CD14-positive monocyte (primary cell): ENCODE results near the gene ARL14EP. TPM values are rescaled to one million over a fixed set of nuclear protein-coding genes. Genes with fewer than 3 reads are reported as not detected.

ENCODE experiments used
- DNase-seq, 3 donors: peaks; one replicate each; pipeline ENCODE4 v3.0.0-alpha.2; 2011 to 2022
- H2AFZ ChIP-seq: 2 replicates; pipeline ENCODE4 v1.6.0; 2012; ENCODE audit warnings: mild to moderate bottlenecking, low read depth, low read length, inconsistent platforms; ENCODE audit not compliant: insufficient read depth, poor library complexity, severe bottlenecking
- H3K27ac ChIP-seq, 2 donors: 1 replicate in 1 of 2; 2 replicates in 1 of 2; pipeline ENCODE4 v1.5.1; 2012 to 2013; ENCODE audit warnings: low read length in 2 of 2, control low read depth in 1 of 2, inconsistent platforms in 1 of 2, low read depth in 1 of 2, mild to moderate bottlenecking in 1 of 2
- H3K27me3 ChIP-seq, 2 donors: one replicate each; pipeline versions ENCODE4 v1.6.0 to v1.6.1; 2011 to 2013; ENCODE audit warnings: low read length in 2 of 2; ENCODE audit not compliant: control insufficient read depth in 2 of 2, insufficient read depth in 2 of 2
- H3K36me3 ChIP-seq, 2 donors: replicated peaks in 1 of 2; 1 replicate in 1 of 2; 2 replicates in 1 of 2; pipeline versions ENCODE4 v1.5.1 to v1.6.1; 2012 to 2013; ENCODE audit warnings: low read length in 2 of 2, control low read depth in 1 of 2, inconsistent platforms in 1 of 2, mild to moderate bottlenecking in 1 of 2; ENCODE audit not compliant: insufficient read depth in 2 of 2, control insufficient read depth in 1 of 2
- H3K4me1 ChIP-seq, 2 donors: 1 replicate in 1 of 2; 2 replicates in 1 of 2; pipeline versions ENCODE4 v1.5.1 to v1.6.1; 2012 to 2013; ENCODE audit warnings: low read length in 2 of 2, control low read depth in 1 of 2, inconsistent platforms in 1 of 2, mild to moderate bottlenecking in 1 of 2, moderate library complexity in 1 of 2; ENCODE audit not compliant: insufficient read depth in 2 of 2, control insufficient read depth in 1 of 2
- H3K4me2 ChIP-seq: replicated peaks from 2 replicates; pipeline ENCODE3; 2012; ENCODE audit warnings: low read length, moderate library complexity, mild to moderate bottlenecking; ENCODE audit not compliant: poor library complexity, severe bottlenecking; ENCODE audit errors: extremely low read depth
- H3K4me3 ChIP-seq, 3 experiments: fragments of 200-600 bp in 1 of 3; sonication (generic) in 1 of 3; replicated peaks in 1 of 3; 1 replicate in 2 of 3; 2 replicates in 1 of 3; pipeline ENCODE4 v1.5.1; 2011 to 2013; ENCODE audit warnings: low read length in 3 of 3, mild to moderate bottlenecking in 3 of 3, control low read depth in 2 of 3, low read depth in 2 of 3, inconsistent platforms in 1 of 3, moderate library complexity in 1 of 3
- H3K79me2 ChIP-seq: 2 replicates; pipeline ENCODE4 v1.6.0; 2012; ENCODE audit warnings: mild to moderate bottlenecking, control low read depth, inconsistent platforms, low read length, moderate library complexity; ENCODE audit not compliant: insufficient read depth
- H3K9ac ChIP-seq: 2 replicates; pipeline ENCODE4 v1.6.0; 2017; ENCODE audit warnings: low read length, mild to moderate bottlenecking; ENCODE audit not compliant: insufficient read depth, poor library complexity, severe bottlenecking
- H3K9me3 ChIP-seq, 2 donors: replicated peaks in 1 of 2; 1 replicate in 1 of 2; 2 replicates in 1 of 2; pipeline versions ENCODE4 v1.5.1 to v1.6.1; 2012 to 2013; ENCODE audit warnings: low read length in 2 of 2, control low read depth in 1 of 2; ENCODE audit not compliant: control insufficient read depth in 1 of 2, insufficient read depth in 1 of 2
- H4K20me1 ChIP-seq: 2 replicates; pipeline ENCODE4 v1.6.0; 2012; ENCODE audit warnings: mild to moderate bottlenecking, low read length, control low read depth, moderate library complexity; ENCODE audit not compliant: insufficient read depth
- H3K27ac Mint-ChIP-seq, 7 donors: one replicate each; pipeline ENCODE4 v1.8.0; 2020; ENCODE audit warnings: mild to moderate bottlenecking in 7 of 7, mixed read lengths in 7 of 7, moderate library complexity in 6 of 7, inconsistent platforms in 2 of 7
- H3K27me3 Mint-ChIP-seq, 3 donors: one replicate each; pipeline ENCODE4 v1.8.0; 2021 to 2022; ENCODE audit warnings: low read depth in 3 of 3, mild to moderate bottlenecking in 3 of 3, mixed read lengths in 3 of 3, moderate library complexity in 3 of 3, inconsistent platforms in 1 of 3
- H3K36me3 Mint-ChIP-seq, 2 donors: one replicate each; pipeline ENCODE4 v1.8.0; 2020; ENCODE audit warnings: mixed read lengths in 2 of 2, inconsistent platforms in 1 of 2, mild to moderate bottlenecking in 1 of 2
- H3K4me1 Mint-ChIP-seq: one replicate; pipeline ENCODE4 v1.8.0; 2020; ENCODE audit warnings: mild to moderate bottlenecking, mixed read lengths
- H3K4me3 Mint-ChIP-seq, 2 donors: one replicate each; pipeline ENCODE4 v1.8.0; 2020; ENCODE audit warnings: mild to moderate bottlenecking in 2 of 2, mixed read lengths in 2 of 2, moderate library complexity in 1 of 2
- H3K9me3 Mint-ChIP-seq, 7 donors: one replicate each; pipeline ENCODE4 v1.8.0; 2020 to 2022; ENCODE audit warnings: mixed read lengths in 7 of 7, mild to moderate bottlenecking in 6 of 7, moderate library complexity in 6 of 7, inconsistent platforms in 2 of 7
- CTCF ChIP-seq: fragments of 200-600 bp; IDR thresholded peaks from one replicate; pipeline ENCODE4 v1.8.0; 2022; ENCODE audit warnings: antibody characterized with exemption, mild to moderate bottlenecking
- WGBS: methylation state at CpG from one replicate; pipeline ENCODE4 v1.1.5; 2013; ENCODE audit warnings: missing lambda C conversion rate; ENCODE audit not compliant: insufficient coverage; 5-methylcytosine and 5-hydroxymethylcytosine counted together
- intact Hi-C, 2 donors: fragments of 100-400 bp; cut with micrococcal nuclease; formaldehyde crosslinking; loops; one replicate each; pipeline versions ENCODE4 v1.15.0 to v1.15.1; 2023
- polyA plus RNA-seq, 3 donors: library from polyadenylated mRNA; depleted of rRNA in 1 of 3; unstranded in 2 of 3; stranded (reverse) in 1 of 3; fragments of 300-500 nt in 2 of 3; fragments of >200 nt in 1 of 3; fragmentation: Illumina TruSeq in 2 of 3; gene quantifications; 1 replicate in 2 of 3; 2 replicates in 1 of 3; pipeline ENCODE4 v1.2.3, GENCODE V29; 2012 to 2021

The ARL14EP gene
- polyA plus RNA-seq, 3 donors, result 9.9 to 32.2 (median 21.2) TPM

DNA sequence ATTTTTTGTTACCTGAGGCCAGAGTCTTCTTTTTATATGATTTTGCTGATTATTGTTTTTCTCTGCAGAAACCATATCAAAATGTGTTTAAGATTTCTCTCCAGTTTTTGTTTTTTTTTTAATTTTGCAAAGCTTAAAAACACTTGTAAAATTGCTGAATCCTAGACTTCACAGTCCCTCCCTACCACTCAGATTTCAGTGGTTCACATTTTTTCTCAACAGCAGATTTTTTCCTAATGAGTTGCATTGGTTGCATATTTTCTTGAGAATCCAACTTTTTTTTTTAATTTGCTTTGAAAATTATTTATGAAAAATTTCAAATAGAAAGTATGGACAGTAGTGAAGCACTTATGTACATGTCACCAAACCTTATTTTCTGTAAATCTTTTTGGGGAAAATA lies 5.8 kb downstream of the ARL14EP start:
- H3K9me3 Mint-ChIP-seq, result no peaks in the 10 kb centered on the region
- no peak for DNase-seq
- Histone ChIP-seq H3K9me3 (no peaks in the 10 kb centered on the region), H4K20me1 (peaks cover 15% of the 10 kb centered on the region), H3K4me3 (no peak overlapping the region), H2AFZ (no peak overlapping the region), H3K4me1 (peaks cover 25 to 36% of the 10 kb centered on the region in 2 donors), H3K27ac (no peak overlapping the region), H3K4me2 (no peak overlapping the region), H3K27me3 (no peaks in the 10 kb centered on the region), H3K36me3 (peaks cover 18 to 37% of the 10 kb centered on the region in 2 donors), H3K79me2 (peaks cover 82% of the 10 kb centered on the region), H3K9ac (no peak overlapping the region)
- intact Hi-C loops, result no loop called here
- H3K27ac Mint-ChIP-seq, result no peak overlapping the region
- no peaks in the 10 kb centered on the region for H3K27me3 Mint-ChIP-seq
- H3K36me3 Mint-ChIP-seq, result peaks cover 32 to 34% of the 10 kb centered on the region in 2 donors
- no peak for TF ChIP-seq CTCF
- no peak overlapping the region for H3K4me3 Mint-ChIP-seq
- H3K4me1 Mint-ChIP-seq, result peaks cover 21% of the 10 kb centered on the region

DNA sequence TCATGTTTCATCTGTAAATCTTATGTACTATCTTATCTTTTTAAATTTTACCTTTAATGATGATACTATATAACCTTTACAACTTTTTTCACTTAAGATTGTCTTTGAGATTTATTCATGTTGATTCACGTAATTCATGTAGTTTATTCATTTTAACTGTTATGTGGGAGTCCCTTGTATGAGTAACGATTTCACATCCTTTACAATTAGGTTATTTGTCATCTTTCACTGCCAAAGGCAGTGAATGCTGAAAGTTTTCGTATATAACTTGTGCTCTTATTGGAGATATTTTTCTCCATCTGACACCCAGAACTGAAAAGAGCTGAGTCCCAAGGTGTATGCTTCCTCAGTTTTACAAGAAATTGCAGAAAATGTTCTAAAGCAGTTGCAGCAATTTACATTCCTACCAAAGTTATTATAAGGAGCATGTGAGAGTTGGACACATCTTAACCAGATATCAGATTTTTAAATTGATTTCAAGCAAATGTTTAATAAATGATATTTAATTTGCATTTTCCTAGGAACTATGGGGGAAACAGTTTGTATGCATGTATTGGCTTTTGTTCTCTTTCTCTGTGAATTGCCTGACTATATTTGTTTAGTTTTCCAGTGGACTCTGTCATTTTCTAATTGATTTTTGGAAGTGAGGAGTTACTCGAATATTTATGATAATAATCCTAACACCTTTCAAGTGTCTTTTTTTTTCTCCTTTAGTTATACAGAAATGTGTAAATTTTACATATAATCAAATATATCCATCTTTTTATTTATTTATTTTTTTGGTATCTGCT lies 6.4 kb downstream of the ARL14EP start:
- Histone ChIP-seq H3K4me3 (no peak overlapping the region), H3K9ac (no peak overlapping the region), H3K27ac (no peak overlapping the region), H3K9me3 (no peaks in the 10 kb centered on the region), H3K4me1 (peaks cover 20 to 29% of the 10 kb centered on the region in 2 donors), H4K20me1 (peaks cover 15% of the 10 kb centered on the region), H2AFZ (no peak overlapping the region), H3K79me2 (peaks cover 75% of the 10 kb centered on the region), H3K27me3 (no peaks in the 10 kb centered on the region), H3K36me3 (peaks cover 21 to 44% of the 10 kb centered on the region in 2 donors), H3K4me2 (no peak overlapping the region)
- Mint-ChIP-seq H3K36me3 (peaks cover 37 to 41% of the 10 kb centered on the region in 2 donors), H3K27me3 (no peaks in the 10 kb centered on the region), H3K9me3 (no peaks in the 10 kb centered on the region), H3K4me1 (peaks cover 17% of the 10 kb centered on the region), H3K4me3 (no peak overlapping the region), H3K27ac (no peak overlapping the region)
- no CpG with 5 or more reads among the region's 4 CpGs for WGBS
- no peak for TF ChIP-seq CTCF
- DNase-seq, result no peak
- intact Hi-C loops, result no loop called here
